LoVo (cell line): ENCODE data around the gene CALD1.

Experiments used
- DNase-seq: peaks from one replicate; pipeline ENCODE4 v3.0.0-alpha.2; 2016; ENCODE audit warnings: low spot score

Gene CALD1

DNA sequence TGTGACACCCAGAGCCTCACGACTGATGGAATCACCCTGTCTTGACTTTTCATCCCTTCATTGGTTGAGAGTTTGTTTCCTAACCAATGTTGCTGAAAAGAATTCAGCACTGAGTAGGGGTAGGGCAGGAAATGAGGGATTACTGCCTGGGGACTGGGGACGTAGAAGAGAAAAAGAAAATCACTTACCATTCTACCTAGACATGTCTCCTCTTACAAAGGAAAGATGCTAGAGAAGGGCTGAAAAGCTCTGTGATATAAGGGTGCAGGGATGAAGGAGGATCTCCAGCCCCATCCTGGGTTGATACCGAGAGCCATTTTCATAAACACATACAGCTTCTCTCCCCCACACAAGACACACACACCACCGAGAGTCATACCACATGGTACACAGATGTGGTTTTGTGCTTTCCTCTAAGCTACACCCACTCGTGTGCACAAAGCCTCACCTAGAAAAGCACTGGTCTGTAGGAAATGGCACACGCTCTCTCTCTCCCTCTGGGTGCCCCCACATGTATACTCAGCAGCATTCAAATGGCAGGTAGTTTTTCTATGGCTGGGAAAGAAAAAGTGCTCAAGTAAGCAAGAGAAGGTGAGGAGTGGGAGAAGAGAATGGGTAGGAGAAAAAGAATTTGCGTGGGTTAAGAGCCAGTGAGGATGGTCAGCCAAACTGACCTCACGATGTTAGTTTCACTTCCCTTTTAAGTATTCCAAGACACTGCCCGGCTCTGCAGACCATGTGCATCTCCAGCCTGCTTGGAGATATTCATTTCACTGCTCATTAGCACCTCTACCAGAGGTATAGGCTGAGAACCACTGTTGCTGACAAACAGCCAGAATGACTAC lies 85.8 kb downstream of the CALD1 start:
- DNase-seq = no peak

GRCh38 chr7:134866617-134867016 lies 87.2 kb downstream of the CALD1 start:
- DNase-seq = no peak

DNA sequence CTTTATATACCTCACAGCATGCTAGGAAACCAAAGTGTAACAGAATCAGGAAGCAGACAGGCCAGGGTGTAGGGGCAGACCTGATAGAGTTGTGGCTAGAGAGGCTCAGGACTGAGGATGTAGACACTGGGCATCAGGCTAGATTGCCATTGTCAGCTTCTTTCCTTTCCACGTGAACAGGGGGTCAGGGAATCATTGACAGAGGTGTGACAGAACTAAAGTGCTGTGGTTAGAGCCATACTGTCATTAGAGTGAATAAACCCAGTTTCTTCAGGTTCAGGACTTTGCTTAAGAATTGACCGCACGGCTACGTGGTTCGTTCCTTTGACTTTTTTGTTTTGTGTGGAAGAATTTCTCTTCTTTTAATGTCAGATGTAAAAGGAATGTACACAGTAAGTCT lies 90.7 kb downstream of the CALD1 start:
- DNase-seq = no peak

DNA sequence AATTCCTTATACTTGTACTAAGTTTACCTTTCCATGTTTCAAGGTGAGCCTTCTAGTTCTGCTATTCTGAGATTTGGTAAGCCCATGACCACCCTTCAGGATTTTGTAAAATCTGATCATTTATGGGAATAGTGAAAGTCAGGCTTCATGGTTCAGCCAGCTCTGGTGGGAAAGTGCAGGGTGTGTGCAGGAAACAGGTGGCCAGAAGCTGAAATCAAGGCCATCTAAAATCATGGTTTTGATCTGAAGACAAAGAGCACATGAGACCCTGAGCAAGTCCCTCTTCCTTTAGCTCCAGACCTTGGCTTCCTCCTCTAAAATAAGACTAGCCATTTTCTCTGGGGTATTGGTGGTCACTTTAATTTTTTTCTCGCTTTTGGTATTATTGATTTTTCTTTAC lies 91.3 kb downstream of the CALD1 start:
- DNase-seq = no peak

DNA sequence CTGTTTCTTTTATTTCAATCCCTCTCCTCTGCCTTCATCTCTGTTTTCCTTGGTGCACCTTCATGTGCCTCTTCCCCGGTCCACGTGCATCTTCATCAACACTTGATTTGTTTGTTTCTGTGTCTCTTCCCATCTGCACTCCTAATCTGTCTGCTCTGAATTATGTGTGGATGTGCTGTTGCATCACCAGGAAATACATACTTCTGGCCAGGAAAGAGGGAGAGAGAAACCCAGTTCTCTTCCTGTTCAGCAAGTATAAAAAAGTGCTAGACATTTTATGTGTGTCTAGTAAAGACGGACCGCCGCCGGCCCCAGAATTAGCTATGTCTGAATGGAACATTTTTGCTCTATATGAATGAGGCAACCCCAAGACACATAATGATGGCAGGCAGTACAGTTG lies 93.8 kb downstream of the CALD1 start:
- no peak for DNase-seq

GRCh38 chr7:134874407-134874806 lies 95.0 kb downstream of the CALD1 start:
- no peak for DNase-seq

DNA sequence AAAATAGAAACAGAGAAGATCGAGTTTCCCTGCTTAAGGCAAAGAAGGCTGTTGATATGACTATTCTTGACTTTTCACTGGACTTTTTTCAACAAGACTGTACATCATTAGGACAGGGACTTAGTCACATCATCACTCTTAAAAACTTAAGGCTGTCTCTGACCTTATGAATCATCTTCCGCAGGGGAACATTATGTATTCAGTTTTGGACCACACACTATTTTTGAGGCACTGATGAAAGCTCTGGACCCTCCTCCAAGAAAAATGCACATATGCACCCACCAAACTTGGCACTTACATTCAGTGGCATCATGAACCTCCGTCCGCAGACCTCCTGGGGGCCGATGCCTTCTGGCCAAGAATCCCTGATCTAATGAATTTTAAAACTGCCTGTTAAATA lies 96.4 kb downstream of the CALD1 start:
- no peak for DNase-seq

- DNase-seq = no peak
Measured at GRCh38 chr7:134878746-134879357, 99.4 kb downstream of the CALD1 start.

- no peak for DNase-seq
Measured at GRCh38 chr7:134879815-134880475, 100.5 kb downstream of the CALD1 start.

DNA sequence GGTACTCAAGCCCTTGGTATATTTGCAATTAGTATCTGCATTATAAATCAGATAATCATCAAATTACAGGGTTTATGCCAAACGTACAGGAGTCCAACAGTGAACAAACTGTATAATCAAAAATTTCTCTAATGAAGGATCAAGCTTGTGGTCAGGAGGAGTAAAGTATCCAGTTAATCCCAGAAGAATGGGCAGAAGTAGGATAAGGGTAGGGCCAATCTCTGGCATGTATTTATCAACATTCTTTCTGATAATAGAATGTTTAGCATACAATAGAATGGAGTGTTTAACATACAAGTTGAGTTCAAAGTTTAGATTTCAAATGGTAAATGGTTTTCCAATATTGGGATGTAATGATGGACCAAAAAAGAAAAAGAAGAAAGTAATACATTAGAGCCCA lies 103.0 kb downstream of the CALD1 start:
- no peak for DNase-seq

GRCh38 chr7:134885967-134886352 lies 106.5 kb downstream of the CALD1 start:
- DNase-seq = peak; percentile 28

DNA sequence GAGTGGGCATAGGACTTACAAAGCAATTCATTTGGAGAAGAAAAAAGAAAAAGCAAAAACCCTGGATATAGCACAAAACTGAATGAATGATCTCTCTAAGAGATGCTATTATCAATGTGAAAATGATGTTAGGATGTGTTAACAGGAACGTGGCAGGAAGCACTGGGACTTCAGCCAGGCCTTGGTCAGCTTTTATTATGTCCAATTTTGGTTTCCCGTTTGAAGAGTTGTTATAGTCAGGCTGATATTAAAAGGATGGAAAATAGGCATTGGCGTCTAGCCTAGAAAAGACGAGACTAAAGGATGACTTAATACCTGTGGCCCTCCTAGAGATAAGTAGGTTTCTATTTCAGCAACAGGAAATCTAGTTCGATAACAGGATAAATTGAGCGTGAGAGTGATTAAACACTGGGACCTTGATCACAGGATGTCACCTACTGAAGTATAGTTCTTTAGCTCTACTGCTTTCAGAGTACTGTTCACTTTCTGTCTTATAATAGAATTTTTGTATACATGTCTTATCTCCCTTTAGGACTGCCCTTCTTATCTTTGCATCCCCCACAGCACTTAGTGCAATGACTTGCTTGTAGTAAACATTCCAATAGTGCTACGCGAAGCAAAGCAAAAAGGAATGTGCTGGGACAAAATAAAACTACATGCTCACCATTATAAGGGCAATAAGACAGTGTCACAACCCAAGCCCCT lies 107.1 kb downstream of the CALD1 start:
- no peak for DNase-seq

GRCh38 chr7:134887523-134887922 lies 108.1 kb downstream of the CALD1 start:
- no peak for DNase-seq

DNA sequence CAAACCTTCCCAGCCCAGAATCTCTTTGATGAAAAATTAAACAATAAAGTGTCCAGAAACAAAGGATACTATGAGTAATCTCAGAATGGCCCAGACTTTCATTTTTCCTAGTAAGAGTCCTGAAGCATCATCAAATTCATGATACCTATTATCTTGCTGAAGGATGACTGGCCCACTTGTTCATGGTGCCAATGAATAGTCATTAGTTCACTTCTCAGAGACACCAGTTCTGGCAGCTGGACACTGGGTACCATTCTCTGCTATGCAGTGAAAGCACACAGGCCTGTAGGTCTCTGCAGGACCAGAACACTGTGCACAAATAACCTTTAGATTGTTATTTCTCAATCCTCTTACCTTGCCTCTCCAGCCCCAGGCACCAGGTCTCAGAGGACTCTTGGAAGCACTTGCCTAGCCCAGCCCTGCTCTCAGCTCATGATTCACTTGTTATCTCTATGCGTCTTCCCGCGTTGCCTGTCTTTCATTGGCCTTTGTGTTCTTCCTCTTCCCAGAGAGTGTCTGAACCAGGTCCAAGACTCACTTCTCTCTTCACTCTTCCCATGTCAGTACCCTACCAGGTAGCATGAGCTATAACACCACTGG lies 108.8 kb downstream of the CALD1 start:
- DNase-seq = no peak

- no peak for DNase-seq
Measured at GRCh38 chr7:134890246-134891240, 111.1 kb downstream of the CALD1 start.

DNA sequence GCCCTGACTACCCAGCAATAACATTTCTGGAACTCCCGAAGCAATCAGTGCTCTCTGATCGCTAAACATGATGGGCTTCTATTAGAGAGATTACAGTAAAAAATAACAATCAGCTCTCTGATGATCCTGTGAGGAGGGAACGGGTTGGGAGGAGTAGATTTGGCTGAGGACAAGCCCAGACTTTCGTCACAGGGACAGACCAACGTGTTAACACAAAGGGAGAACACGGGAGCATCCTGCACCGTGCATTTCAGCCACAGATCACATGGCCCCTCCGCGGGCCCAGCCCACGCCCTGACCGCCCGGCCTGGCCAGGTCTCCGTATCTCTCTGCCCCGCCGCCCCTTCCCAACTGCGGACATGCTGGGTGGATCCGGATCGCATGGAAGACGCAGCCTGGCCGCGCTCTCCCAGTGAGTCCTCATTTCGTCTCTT lies 111.8 kb downstream of the CALD1 start:
- DNase-seq = no peak

DNA sequence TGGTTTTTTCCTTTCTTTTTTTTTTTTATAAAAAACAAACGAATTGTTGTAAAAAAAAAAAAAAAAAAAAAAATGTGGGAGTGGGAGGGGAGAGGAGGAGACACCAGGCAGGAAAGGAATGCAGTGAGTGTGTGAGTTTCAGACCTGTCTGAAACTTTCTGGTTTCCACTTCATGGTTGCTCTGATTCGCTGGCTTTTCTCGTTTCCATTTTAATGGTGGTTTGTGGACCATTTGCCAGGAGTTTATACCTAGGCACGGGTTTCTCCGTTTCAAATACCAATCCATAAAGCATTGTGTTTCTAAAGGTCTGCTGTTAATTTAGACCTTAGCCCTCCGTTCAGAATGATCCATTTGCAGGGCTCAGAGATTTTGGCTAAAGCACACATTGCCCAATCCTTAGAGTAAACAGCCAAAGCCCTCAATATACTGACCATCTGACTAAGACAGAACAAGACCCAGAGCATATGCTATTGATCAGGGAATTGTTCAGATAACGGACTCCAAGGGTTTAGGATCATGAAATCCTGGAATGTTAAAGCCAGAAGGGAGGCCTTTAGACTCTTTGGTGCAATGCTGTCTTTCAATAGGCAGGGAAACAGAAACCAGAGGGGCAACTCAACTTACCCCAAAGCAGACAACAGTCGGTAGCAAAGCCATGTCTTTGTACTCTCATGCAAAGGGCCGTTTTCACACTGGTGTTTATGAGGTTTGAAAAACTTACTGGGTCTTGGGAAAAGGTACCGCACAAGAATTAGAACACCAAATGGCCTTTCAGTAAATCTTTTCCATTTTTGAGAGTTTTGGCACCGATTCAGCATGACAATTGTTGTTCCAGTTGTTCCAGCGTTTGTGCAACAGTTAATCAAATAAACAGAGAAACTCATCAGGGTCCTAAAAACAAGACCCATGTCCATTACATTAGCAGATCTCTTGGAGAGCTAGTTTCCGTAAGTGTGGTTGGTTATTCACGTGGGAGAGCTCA lies 112.6 kb downstream of the CALD1 start:
- no peak for DNase-seq

- DNase-seq = no peak
Measured at GRCh38 chr7:134892963-134893362, 113.5 kb downstream of the CALD1 start.

GRCh38 chr7:134893920-134894319 lies 114.5 kb downstream of the CALD1 start:
- DNase-seq = no peak

DNA sequence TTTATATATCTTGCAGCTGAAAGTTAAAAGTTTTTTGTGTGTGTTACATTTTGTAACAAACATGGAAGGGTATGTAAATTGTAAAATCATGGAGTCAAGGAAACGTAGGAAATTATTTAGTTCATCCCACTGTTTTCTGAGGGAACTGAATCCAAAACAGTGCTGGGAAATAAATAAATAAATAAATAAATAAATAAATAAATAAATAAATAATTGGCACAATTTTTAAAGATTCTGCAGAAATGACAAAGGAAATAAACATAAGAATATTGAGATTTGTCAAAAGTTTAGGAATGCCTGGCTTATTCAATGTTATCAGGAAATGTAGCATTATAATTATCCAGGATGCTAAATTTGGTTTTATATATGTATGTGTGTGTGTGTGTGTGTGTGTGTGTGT lies 115.5 kb downstream of the CALD1 start:
- no peak for DNase-seq
